Kidney epithelial cell (primary cell): ENCODE results near the gene CXCL16. TPM values are rescaled to one million over a fixed set of nuclear protein-coding genes. Genes with fewer than 3 reads are reported as not detected.

ENCODE experiments used
- DNase-seq: peaks from one replicate; pipeline ENCODE4 v3.0.0-alpha.2; 2010; ENCODE audit warnings: low read depth
- H3K27me3 ChIP-seq: 2 replicates; pipeline ENCODE4 v1.6.0; 2011; ENCODE audit warnings: low read length; ENCODE audit not compliant: control insufficient read depth, insufficient read depth
- H3K36me3 ChIP-seq: 2 replicates; pipeline ENCODE4 v1.5.1; 2011; ENCODE audit warnings: low read length; ENCODE audit not compliant: control insufficient read depth, insufficient read depth
- H3K4me3 ChIP-seq: 2 replicates; pipeline ENCODE4 v1.5.1; 2011; ENCODE audit warnings: low read depth, mild to moderate bottlenecking, control low read depth, low read length
- total RNA-seq: library from RNA; depleted of rRNA; stranded (reverse); fragments of >200 nt; gene quantifications from 2 replicates; pipeline ENCODE4 v1.2.3, GENCODE V29; 2015
- TF ChIP-seq, protein P1 (sequence below): IDR thresholded peaks from 2 replicates; pipeline ENCODE4 v1.5.1; 2011; ENCODE audit warnings: mild to moderate bottlenecking, moderate library complexity, low read length, control low read depth, inconsistent platforms; ENCODE audit not compliant: insufficient read depth, poor library complexity, severe bottlenecking

Gene CXCL16
- total RNA-seq, 1 donor from 2014 or later: 96.1 TPM

DNA sequence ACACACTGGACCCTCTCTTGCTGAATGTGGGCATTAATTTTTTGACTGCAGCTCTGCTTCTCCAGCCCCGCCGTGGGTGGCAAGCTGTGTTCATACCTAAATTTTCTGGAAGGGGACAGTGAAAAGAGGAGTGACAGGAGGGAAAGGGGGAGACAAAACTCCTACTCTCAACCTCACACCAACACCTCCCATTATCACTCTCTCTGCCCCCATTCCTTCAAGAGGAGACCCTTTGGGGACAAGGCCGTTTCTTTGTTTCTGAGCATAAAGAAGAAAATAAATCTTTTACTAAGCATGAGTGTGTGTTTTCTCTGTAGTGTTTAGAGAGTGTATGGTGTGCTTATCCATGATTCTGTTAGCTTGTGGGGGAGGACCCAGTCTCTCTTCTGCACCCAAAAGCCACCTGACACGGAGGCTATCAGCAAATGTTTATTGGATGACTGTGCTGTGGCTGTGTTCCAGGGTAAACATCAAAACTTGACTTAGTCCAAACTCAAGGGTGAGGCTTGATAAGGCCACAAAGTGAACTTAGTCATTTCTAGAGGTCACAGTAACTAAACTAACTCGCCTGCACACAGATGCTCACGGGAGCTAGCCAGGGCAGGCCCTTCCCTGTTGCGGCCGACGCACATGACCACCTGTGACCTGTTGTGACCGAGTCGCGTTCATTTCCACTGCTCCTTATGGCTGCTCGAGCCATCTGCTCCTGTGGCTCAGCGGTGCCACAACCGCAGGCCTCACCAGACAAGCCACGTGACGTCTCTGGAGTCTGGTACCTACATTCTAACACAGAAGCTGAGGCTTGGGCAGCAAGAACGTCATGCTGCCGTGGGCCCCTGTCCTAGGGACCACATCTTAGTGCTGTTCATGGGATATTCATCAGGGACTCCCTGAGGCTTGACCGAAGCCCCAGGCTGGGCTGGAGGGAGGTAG, 18.3 kb downstream of the CXCL16 start:
- Histone ChIP-seq H3K27me3 (no peaks in the 10 kb centered on the region), H3K36me3 (peaks cover 1% of the 10 kb centered on the region), H3K4me3 (no peak overlapping the region)
- TF ChIP-seq, protein P1, sequence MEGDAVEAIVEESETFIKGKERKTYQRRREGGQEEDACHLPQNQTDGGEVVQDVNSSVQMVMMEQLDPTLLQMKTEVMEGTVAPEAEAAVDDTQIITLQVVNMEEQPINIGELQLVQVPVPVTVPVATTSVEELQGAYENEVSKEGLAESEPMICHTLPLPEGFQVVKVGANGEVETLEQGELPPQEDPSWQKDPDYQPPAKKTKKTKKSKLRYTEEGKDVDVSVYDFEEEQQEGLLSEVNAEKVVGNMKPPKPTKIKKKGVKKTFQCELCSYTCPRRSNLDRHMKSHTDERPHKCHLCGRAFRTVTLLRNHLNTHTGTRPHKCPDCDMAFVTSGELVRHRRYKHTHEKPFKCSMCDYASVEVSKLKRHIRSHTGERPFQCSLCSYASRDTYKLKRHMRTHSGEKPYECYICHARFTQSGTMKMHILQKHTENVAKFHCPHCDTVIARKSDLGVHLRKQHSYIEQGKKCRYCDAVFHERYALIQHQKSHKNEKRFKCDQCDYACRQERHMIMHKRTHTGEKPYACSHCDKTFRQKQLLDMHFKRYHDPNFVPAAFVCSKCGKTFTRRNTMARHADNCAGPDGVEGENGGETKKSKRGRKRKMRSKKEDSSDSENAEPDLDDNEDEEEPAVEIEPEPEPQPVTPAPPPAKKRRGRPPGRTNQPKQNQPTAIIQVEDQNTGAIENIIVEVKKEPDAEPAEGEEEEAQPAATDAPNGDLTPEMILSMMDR: no peak
- DNase-seq: no peak

GRCh38 chr17:4720787-4721186, 18.9 kb downstream of the CXCL16 start:
- no peaks in the 10 kb centered on the region for H3K27me3 ChIP-seq
- H3K4me3 ChIP-seq: no peak overlapping the region
- peaks cover 1% of the 10 kb centered on the region for H3K36me3 ChIP-seq
- no peak for DNase-seq
- TF ChIP-seq, protein P1: no peak

DNA sequence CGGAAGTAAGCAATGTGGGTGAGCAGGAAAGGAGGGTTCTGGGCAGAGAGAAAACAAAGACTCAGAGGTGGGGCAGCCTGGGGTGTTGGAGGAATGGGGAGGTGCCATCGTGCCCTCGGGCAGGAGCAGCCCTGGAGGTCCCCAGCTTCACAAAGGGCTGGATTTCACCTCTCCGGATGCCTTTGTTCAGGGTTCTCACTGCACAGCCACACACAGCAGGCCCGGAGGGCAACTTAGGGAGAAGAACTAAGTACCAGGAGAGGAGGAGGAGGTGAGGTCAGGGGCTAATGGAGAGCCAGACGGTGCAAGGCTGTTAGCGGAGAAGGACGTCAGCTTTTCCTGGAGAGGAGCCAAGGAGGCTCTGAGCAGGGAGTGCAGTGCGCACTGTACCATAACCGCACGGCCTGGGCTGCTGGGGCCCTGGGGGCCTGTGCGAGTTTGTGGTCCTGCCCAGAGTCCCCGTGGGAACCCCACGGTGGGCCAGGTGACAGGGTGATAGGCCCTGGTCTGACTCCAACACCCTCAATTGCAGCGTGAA, 20.0 kb downstream of the CXCL16 start:
- DNase-seq: no peak
- Histone ChIP-seq H3K36me3 (peaks cover 1% of the 10 kb centered on the region), H3K27me3 (no peaks in the 10 kb centered on the region), H3K4me3 (no peak overlapping the region)
- TF ChIP-seq, protein P1: no peak

DNA sequence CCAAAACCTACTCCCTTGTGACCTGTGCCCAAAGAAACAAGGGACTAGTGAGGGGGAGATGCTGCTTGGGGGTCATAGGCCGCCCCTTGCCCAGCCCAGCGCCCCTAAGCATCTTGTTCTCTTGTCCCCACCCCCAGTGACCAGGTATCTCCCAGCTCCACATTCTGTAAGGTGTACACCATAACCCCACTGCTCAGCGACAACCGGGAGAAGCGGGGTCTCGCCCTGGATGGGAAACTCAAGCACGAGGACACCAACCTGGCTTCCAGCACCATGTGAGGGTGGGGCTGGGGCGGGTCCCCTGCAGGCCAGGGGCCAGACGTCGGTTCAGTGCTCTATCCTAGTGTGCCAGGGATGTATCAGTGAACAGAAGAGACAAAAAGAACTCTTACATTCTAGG, 20.6 kb downstream of the CXCL16 start:
- Histone ChIP-seq H3K36me3 (peaks cover 1% of the 10 kb centered on the region), H3K27me3 (no peaks in the 10 kb centered on the region), H3K4me3 (no peak overlapping the region)
- TF ChIP-seq, protein P1: no peak
- no peak for DNase-seq

GRCh38 chr17:4718276-4718675, 21.5 kb downstream of the CXCL16 start:
- Histone ChIP-seq H3K36me3 (peaks cover 1% of the 10 kb centered on the region), H3K27me3 (no peaks in the 10 kb centered on the region), H3K4me3 (no peak overlapping the region)
- no peak for DNase-seq
- TF ChIP-seq, protein P1: no peak
